H9 (cell line): Measurements from ENCODE around the gene PACS1. TPM values are rescaled to one million over a fixed set of nuclear protein-coding genes. Genes with fewer than 3 reads are reported as not detected.

Experiments
- DNase-seq: peaks from one replicate; pipeline ENCODE4 v3.0.0-alpha.2; 2017
- H2AFZ ChIP-seq: one replicate; pipeline ENCODE4 v1.6.1; 2013; ENCODE audit warnings: mild to moderate bottlenecking, low read length, control low read depth, moderate library complexity
- H2AK5ac ChIP-seq: 2 replicates; pipeline ENCODE4 v1.6.1; 2013; ENCODE audit warnings: low read length, control low read depth, mixed read lengths; ENCODE audit not compliant: insufficient read length
- H2BK120ac ChIP-seq: one replicate; pipeline ENCODE4 v1.6.1; 2013; ENCODE audit warnings: low read depth, mild to moderate bottlenecking, low read length, control low read depth, inconsistent platforms; ENCODE audit not compliant: poor library complexity, severe bottlenecking
- H2BK12ac ChIP-seq: 2 replicates; pipeline ENCODE4 v1.6.1; 2013; ENCODE audit warnings: low read length, control low read depth, mixed read lengths, low read depth; ENCODE audit not compliant: insufficient read length
- H2BK15ac ChIP-seq: 2 replicates; pipeline ENCODE4 v1.6.1; 2013; ENCODE audit warnings: low read depth, low read length, control low read depth
- H2BK20ac ChIP-seq: one replicate; pipeline ENCODE4 v1.6.1; 2013; ENCODE audit warnings: low read depth, mild to moderate bottlenecking, low read length, control low read depth, inconsistent platforms; ENCODE audit not compliant: poor library complexity, severe bottlenecking
- H2BK5ac ChIP-seq: 2 replicates; pipeline ENCODE4 v1.6.1; 2013; ENCODE audit warnings: low read length, control low read depth, mixed read lengths; ENCODE audit not compliant: insufficient read length
- H3K14ac ChIP-seq: 2 replicates; pipeline ENCODE4 v1.6.1; 2013; ENCODE audit warnings: low read length, control low read depth; ENCODE audit not compliant: insufficient read depth
- H3K18ac ChIP-seq: 2 replicates; pipeline ENCODE4 v1.6.1; 2013; ENCODE audit warnings: low read depth, mild to moderate bottlenecking, mixed read lengths, low read length, control low read depth; ENCODE audit not compliant: insufficient read length
- H3K23ac ChIP-seq: 2 replicates; pipeline ENCODE4 v1.6.1; 2013; ENCODE audit warnings: low read length, control low read depth, mixed read lengths, low read depth; ENCODE audit not compliant: insufficient read length
- H3K23me2 ChIP-seq: 2 replicates; pipeline ENCODE4 v1.6.1; 2013; ENCODE audit warnings: low read depth, mild to moderate bottlenecking, mixed read lengths, low read length, control low read depth; ENCODE audit not compliant: insufficient read length, poor library complexity, severe bottlenecking
- H3K27ac ChIP-seq: 2 replicates; pipeline ENCODE4 v1.5.1; 2013; ENCODE audit warnings: low read length, control low read depth, mixed read lengths, low read depth; ENCODE audit not compliant: insufficient read length
- H3K27me3 ChIP-seq: 2 replicates; pipeline ENCODE4 v1.6.1; 2013; ENCODE audit warnings: low read length, control low read depth, inconsistent platforms; ENCODE audit not compliant: insufficient read depth
- H3K4ac ChIP-seq: 2 replicates; pipeline ENCODE4 v1.6.1; 2013; ENCODE audit warnings: low read depth, mild to moderate bottlenecking, control low read depth, inconsistent platforms, low read length, moderate library complexity
- H3K4me1 ChIP-seq: 2 replicates; pipeline ENCODE4 v1.6.1; 2013; ENCODE audit warnings: low read length, control low read depth, inconsistent platforms; ENCODE audit not compliant: insufficient read depth
- H3K4me2 ChIP-seq: 2 replicates; pipeline ENCODE4 v1.6.1; 2013; ENCODE audit warnings: low read length, control low read depth, mixed read lengths; ENCODE audit not compliant: insufficient read length, insufficient read depth
- H3K56ac ChIP-seq: 2 replicates; pipeline ENCODE4 v1.6.1; 2013; ENCODE audit warnings: low read depth, mild to moderate bottlenecking, mixed read lengths, low read length, control low read depth; ENCODE audit not compliant: insufficient read length
- H3K79me1 ChIP-seq: 2 replicates; pipeline ENCODE4 v1.6.1; 2013; ENCODE audit warnings: low read depth, mild to moderate bottlenecking, moderate library complexity, low read length, control low read depth, inconsistent platforms; ENCODE audit not compliant: insufficient read depth, poor library complexity, severe bottlenecking
- H3K79me2 ChIP-seq: 2 replicates; pipeline ENCODE4 v1.6.1; 2013; ENCODE audit warnings: low read length, control low read depth, inconsistent platforms; ENCODE audit not compliant: insufficient read depth
- H3K9ac ChIP-seq: 2 replicates; pipeline ENCODE4 v1.6.1; 2013; ENCODE audit warnings: low read length, control low read depth, mixed read lengths; ENCODE audit not compliant: insufficient read length; ENCODE audit errors: extremely low read depth
- H3K9me3 ChIP-seq: one replicate; pipeline ENCODE4 v1.6.1; 2013; ENCODE audit warnings: low read depth, low read length, inconsistent platforms; ENCODE audit not compliant: control insufficient read depth
- H3T11ph ChIP-seq: one replicate; pipeline ENCODE4 v1.6.1; 2013; ENCODE audit warnings: mild to moderate bottlenecking, low read length, control low read depth, inconsistent platforms
- H4K20me1 ChIP-seq: one replicate; pipeline ENCODE4 v1.6.1; 2013; ENCODE audit not compliant: control insufficient read depth, insufficient read length, insufficient read depth
- H4K5ac ChIP-seq: 2 replicates; pipeline ENCODE4 v1.6.1; 2013; ENCODE audit warnings: low read depth, mild to moderate bottlenecking, mixed read lengths, low read length, control low read depth; ENCODE audit not compliant: insufficient read length
- H4K8ac ChIP-seq: replicated peaks from 2 replicates; pipeline ENCODE4 v1.6.1; 2013; ENCODE audit warnings: low read length, control low read depth, mixed read lengths, low read depth; ENCODE audit not compliant: insufficient read length
- H4K91ac ChIP-seq: 2 replicates; pipeline ENCODE4 v1.6.1; 2013; ENCODE audit warnings: low read depth, mild to moderate bottlenecking, moderate library complexity, mixed read lengths, low read length, control low read depth; ENCODE audit not compliant: insufficient read length
- H3K27ac Mint-ChIP-seq, 3 experiments: 2 replicates in 2 of 3; 3 replicates in 1 of 3; pipeline ENCODE4 v1.8.0; 2020 to 2021; ENCODE audit warnings: mixed read lengths in 3 of 3, mild to moderate bottlenecking in 1 of 3, moderate library complexity in 1 of 3
- H3K27me3 Mint-ChIP-seq: 2 replicates; pipeline ENCODE4 v1.8.0; 2021; ENCODE audit warnings: low read depth, mild to moderate bottlenecking, moderate library complexity, mixed read lengths
- H3K36me3 Mint-ChIP-seq, 3 experiments: 2 replicates in 2 of 3; 3 replicates in 1 of 3; pipeline ENCODE4 v1.8.0; 2020 to 2021; ENCODE audit warnings: low read depth in 3 of 3, mixed read lengths in 3 of 3; ENCODE audit not compliant: insufficient read depth in 1 of 3
- H3K4me1 Mint-ChIP-seq, 2 experiments: 2 replicates each; pipeline ENCODE4 v1.8.0; 2020; ENCODE audit warnings: mixed read lengths in 2 of 2
- H3K4me3 Mint-ChIP-seq, 2 experiments: 2 replicates in 1 of 2; 3 replicates in 1 of 2; pipeline ENCODE4 v1.8.0; 2020 to 2021; ENCODE audit warnings: mild to moderate bottlenecking in 2 of 2, mixed read lengths in 2 of 2, moderate library complexity in 1 of 2
- H3K9me3 Mint-ChIP-seq, 2 experiments: 2 replicates in 1 of 2; 3 replicates in 1 of 2; pipeline ENCODE4 v1.8.0; 2020; ENCODE audit warnings: mild to moderate bottlenecking in 2 of 2, mixed read lengths in 2 of 2, moderate library complexity in 1 of 2
- total RNA-seq: library from RNA; stranded (reverse); gene quantifications from 2 replicates; pipeline ENCODE4 v1.2.1, GENCODE V29; 2021
- TF ChIP-seq, protein P1 (sequence below): fragments of 200-600 bp; sonication (generic); conservative IDR thresholded peaks from 3 replicates; pipeline ENCODE4 v1.8.0; 2021; ENCODE audit warnings: antibody characterized with exemption, mild to moderate bottlenecking

PACS1 gene
- total RNA-seq, 1 experiment from 2014 or later = 35.5 TPM

GRCh38 chr11:66146074-66146473, 76.0 kb downstream of the PACS1 start:
- Histone ChIP-seq H2BK15ac (no peak overlapping the region), H4K20me1 (no peaks in the 10 kb centered on the region), H3K4me1 (no peaks in the 10 kb centered on the region), H2BK120ac (no peak overlapping the region), H4K91ac (no peak overlapping the region), H3K79me2 (no peaks in the 10 kb centered on the region), H3K56ac (no peak overlapping the region), H3K23ac (no peak overlapping the region), H3K14ac (no peak overlapping the region), H4K8ac (no peak overlapping the region), H2BK12ac (no peak overlapping the region), H2AFZ (no peak overlapping the region), H3K23me2 (no peaks in the 10 kb centered on the region), H2BK20ac (no peak overlapping the region), H2BK5ac (no peak overlapping the region), H3K27me3 (no peaks in the 10 kb centered on the region), H3K9ac (no peak overlapping the region), H3K4me2 (no peak overlapping the region), H3K9me3 (no peaks in the 10 kb centered on the region), H3K4ac (no peak overlapping the region), H2AK5ac (no peak overlapping the region), H3K79me1 (peaks cover 2% of the 10 kb centered on the region), H4K5ac (no peak overlapping the region), H3T11ph (no peak overlapping the region), H3K27ac (no peak overlapping the region), H3K18ac (no peak overlapping the region)
- Mint-ChIP-seq H3K27me3 (no peaks in the 10 kb centered on the region), H3K4me1 (peaks cover 7 to 11% of the 10 kb centered on the region in 2 experiments), H3K4me3 (no peak overlapping the region), H3K36me3 (peaks cover 0 to 4% (median 0%) of the 10 kb centered on the region in 3 experiments; a peak in 1 of 7 replicates), H3K27ac (no peak overlapping the region), H3K9me3 (peaks cover 0 to 6% of the 10 kb centered on the region in 2 experiments; a peak in 2 of 5 replicates)
- DNase-seq = no peak
- TF ChIP-seq, protein P1, sequence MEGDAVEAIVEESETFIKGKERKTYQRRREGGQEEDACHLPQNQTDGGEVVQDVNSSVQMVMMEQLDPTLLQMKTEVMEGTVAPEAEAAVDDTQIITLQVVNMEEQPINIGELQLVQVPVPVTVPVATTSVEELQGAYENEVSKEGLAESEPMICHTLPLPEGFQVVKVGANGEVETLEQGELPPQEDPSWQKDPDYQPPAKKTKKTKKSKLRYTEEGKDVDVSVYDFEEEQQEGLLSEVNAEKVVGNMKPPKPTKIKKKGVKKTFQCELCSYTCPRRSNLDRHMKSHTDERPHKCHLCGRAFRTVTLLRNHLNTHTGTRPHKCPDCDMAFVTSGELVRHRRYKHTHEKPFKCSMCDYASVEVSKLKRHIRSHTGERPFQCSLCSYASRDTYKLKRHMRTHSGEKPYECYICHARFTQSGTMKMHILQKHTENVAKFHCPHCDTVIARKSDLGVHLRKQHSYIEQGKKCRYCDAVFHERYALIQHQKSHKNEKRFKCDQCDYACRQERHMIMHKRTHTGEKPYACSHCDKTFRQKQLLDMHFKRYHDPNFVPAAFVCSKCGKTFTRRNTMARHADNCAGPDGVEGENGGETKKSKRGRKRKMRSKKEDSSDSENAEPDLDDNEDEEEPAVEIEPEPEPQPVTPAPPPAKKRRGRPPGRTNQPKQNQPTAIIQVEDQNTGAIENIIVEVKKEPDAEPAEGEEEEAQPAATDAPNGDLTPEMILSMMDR = no peak
